Ishikawa (cell line): ENCODE results near the gene SPN.

Experiments
- CREB1 ChIP-seq: IDR thresholded peaks from 2 replicates; pipeline ENCODE4 v1.6.1; 2012; ENCODE audit warnings: low read depth
- EP300 ChIP-seq: IDR thresholded peaks from 2 replicates; pipeline ENCODE4 v1.6.1; 2012; ENCODE audit warnings: borderline replicate concordance
- MAX ChIP-seq: IDR thresholded peaks from 2 replicates; pipeline ENCODE4 v1.6.1; 2012
- NFIC ChIP-seq: IDR thresholded peaks from 2 replicates; pipeline ENCODE4 v1.6.1; 2012
- TAF1 ChIP-seq: IDR thresholded peaks from 2 replicates; pipeline ENCODE4 v1.6.1; 2012; ENCODE audit warnings: low read depth, mild to moderate bottlenecking
- TCF12 ChIP-seq: IDR thresholded peaks from 2 replicates; pipeline ENCODE4 v1.6.1; 2012; ENCODE audit warnings: low read depth
- YY1 ChIP-seq: IDR thresholded peaks from 2 replicates; pipeline ENCODE4 v1.6.1; 2012; ENCODE audit warnings: low read depth
- TF ChIP-seq, protein P1 (sequence below): IDR thresholded peaks from 2 replicates; pipeline ENCODE4 v1.6.1; 2012; ENCODE audit warnings: low read depth, mild to moderate bottlenecking

- TF ChIP-seq, protein P1, sequence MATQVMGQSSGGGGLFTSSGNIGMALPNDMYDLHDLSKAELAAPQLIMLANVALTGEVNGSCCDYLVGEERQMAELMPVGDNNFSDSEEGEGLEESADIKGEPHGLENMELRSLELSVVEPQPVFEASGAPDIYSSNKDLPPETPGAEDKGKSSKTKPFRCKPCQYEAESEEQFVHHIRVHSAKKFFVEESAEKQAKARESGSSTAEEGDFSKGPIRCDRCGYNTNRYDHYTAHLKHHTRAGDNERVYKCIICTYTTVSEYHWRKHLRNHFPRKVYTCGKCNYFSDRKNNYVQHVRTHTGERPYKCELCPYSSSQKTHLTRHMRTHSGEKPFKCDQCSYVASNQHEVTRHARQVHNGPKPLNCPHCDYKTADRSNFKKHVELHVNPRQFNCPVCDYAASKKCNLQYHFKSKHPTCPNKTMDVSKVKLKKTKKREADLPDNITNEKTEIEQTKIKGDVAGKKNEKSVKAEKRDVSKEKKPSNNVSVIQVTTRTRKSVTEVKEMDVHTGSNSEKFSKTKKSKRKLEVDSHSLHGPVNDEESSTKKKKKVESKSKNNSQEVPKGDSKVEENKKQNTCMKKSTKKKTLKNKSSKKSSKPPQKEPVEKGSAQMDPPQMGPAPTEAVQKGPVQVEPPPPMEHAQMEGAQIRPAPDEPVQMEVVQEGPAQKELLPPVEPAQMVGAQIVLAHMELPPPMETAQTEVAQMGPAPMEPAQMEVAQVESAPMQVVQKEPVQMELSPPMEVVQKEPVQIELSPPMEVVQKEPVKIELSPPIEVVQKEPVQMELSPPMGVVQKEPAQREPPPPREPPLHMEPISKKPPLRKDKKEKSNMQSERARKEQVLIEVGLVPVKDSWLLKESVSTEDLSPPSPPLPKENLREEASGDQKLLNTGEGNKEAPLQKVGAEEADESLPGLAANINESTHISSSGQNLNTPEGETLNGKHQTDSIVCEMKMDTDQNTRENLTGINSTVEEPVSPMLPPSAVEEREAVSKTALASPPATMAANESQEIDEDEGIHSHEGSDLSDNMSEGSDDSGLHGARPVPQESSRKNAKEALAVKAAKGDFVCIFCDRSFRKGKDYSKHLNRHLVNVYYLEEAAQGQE: no peak
- no peak for TF ChIP-seq EP300
- no peak for TF ChIP-seq NFIC
- no peak for TF ChIP-seq CREB1
- no peak for TF ChIP-seq TAF1
- no peak for TF ChIP-seq MAX
- TF ChIP-seq YY1: no peak
- no peak for TF ChIP-seq TCF12
Measured at GRCh38 chr16:29643596-29643995, 19.5 kb upstream of the SPN start.
